WTC11 (cell line): Measurements from ENCODE around the gene SPRR2D. TPM values are rescaled to one million over a fixed set of nuclear protein-coding genes. Genes with fewer than 3 reads are reported as not detected.

ENCODE experiments used
- ATAC-seq: fragments of 200-7000 bp; cut with Tn5 transposase; 2 replicates; pipeline ENCODE4 v1.10.0; 2021; ENCODE audit warnings: mild to moderate bottlenecking, moderate library complexity
- CTCF ChIA-PET: fragments of 300-600 bp; sonication (Branson Sonifier 250); formaldehyde crosslinking; loops from one replicate; lab custom pipeline; 2021; ENCODE audit warnings: antibody characterized with exemption; lab: Charles Lee
- POLR2A ChIA-PET: fragments of 350-600 bp; sonication (Branson Sonifier 250); formaldehyde crosslinking; loops from one replicate; lab custom pipeline; 2021; ENCODE audit warnings: antibody characterized with exemption; lab: Charles Lee
- DNase-seq: peaks from one replicate; pipeline ENCODE4 v3.0.0; 2021; ENCODE audit warnings: low spot score
- H3K27ac Mint-ChIP-seq: 2 replicates; pipeline ENCODE4 v1.8.0; 2021; ENCODE audit warnings: mixed read lengths
- H3K27me3 Mint-ChIP-seq: 2 replicates; pipeline ENCODE4 v1.8.0; 2021; ENCODE audit warnings: low read depth, mild to moderate bottlenecking, moderate library complexity, mixed read lengths
- H3K36me3 Mint-ChIP-seq: 2 replicates; pipeline ENCODE4 v1.8.0; 2021; ENCODE audit warnings: mixed read lengths
- H3K4me1 Mint-ChIP-seq: 2 replicates; pipeline ENCODE4 v1.8.0; 2022; ENCODE audit warnings: mixed read lengths
- H3K4me3 Mint-ChIP-seq: 2 replicates; pipeline ENCODE4 v1.8.0; 2021; ENCODE audit warnings: mild to moderate bottlenecking, moderate library complexity, mixed read lengths
- H3K9me3 Mint-ChIP-seq: 2 replicates; pipeline ENCODE4 v1.8.0; 2021; ENCODE audit warnings: mixed read lengths
- ATF1 ChIP-seq: sonication (generic); formaldehyde crosslinking; IDR thresholded peaks from 2 replicates; pipeline ENCODE4 v1.8.1; 2023; ENCODE audit warnings: mild to moderate bottlenecking, moderate library complexity, missing genetic modification reagents
- ATF6 ChIP-seq: sonication (generic); formaldehyde crosslinking; IDR thresholded peaks from 2 replicates; pipeline ENCODE4 v1.8.1; 2023; ENCODE audit warnings: mild to moderate bottlenecking, missing genetic modification reagents
- CTCF ChIP-seq: fragments of 200-600 bp; IDR thresholded peaks from 2 replicates; pipeline ENCODE4 v1.8.0; 2022; ENCODE audit warnings: antibody characterized with exemption
- GABPB1 ChIP-seq: sonication (generic); formaldehyde crosslinking; IDR thresholded peaks from 2 replicates; pipeline ENCODE4 v1.8.1; 2023; ENCODE audit warnings: mild to moderate bottlenecking, missing genetic modification reagents
- JUN ChIP-seq: sonication (generic); formaldehyde crosslinking; IDR thresholded peaks from 2 replicates; pipeline ENCODE4 v1.8.0; 2023; ENCODE audit warnings: mild to moderate bottlenecking, missing genetic modification reagents
- MLX ChIP-seq: sonication (generic); formaldehyde crosslinking; IDR thresholded peaks from 2 replicates; pipeline ENCODE4 v1.8.1; 2023; ENCODE audit warnings: mild to moderate bottlenecking, missing genetic modification reagents, moderate library complexity
- MXD4 ChIP-seq: fragments of 250-450 bp; sonication (Bioruptor Pico); IDR thresholded peaks from 2 replicates; pipeline ENCODE4 v1.8.0; 2021; ENCODE audit warnings: mild to moderate bottlenecking, moderate library complexity, borderline replicate concordance
- MYBL2 ChIP-seq: sonication (generic); formaldehyde crosslinking; IDR thresholded peaks from 2 replicates; pipeline ENCODE4 v1.8.1; 2023; ENCODE audit warnings: mild to moderate bottlenecking, moderate library complexity, missing genetic modification reagents
- NFATC4 ChIP-seq: fragments of 250-450 bp; sonication (Bioruptor Pico); IDR thresholded peaks from 2 replicates; pipeline ENCODE4 v1.9.0; 2021; ENCODE audit warnings: mild to moderate bottlenecking
- NR3C1 ChIP-seq: sonication (generic); formaldehyde crosslinking; conservative IDR thresholded peaks from 2 replicates; pipeline ENCODE4 v1.8.1; 2023; ENCODE audit warnings: low read depth, mild to moderate bottlenecking, missing genetic modification reagents
- PREB ChIP-seq: sonication (generic); formaldehyde crosslinking; IDR thresholded peaks from 2 replicates; pipeline ENCODE4 v1.8.1; 2022; ENCODE audit warnings: mild to moderate bottlenecking, missing genetic modification reagents, moderate library complexity, borderline replicate concordance
- TEAD4 ChIP-seq: sonication (generic); formaldehyde crosslinking; IDR thresholded peaks from 2 replicates; pipeline ENCODE4 v1.8.0; 2022; ENCODE audit warnings: mild to moderate bottlenecking, missing genetic modification reagents
- TP53 ChIP-seq: sonication (generic); formaldehyde crosslinking; IDR thresholded peaks from 2 replicates; pipeline ENCODE4 v1.8.1; 2023; ENCODE audit warnings: mild to moderate bottlenecking, missing genetic modification reagents
- USF2 ChIP-seq: sonication (generic); formaldehyde crosslinking; IDR thresholded peaks from 2 replicates; pipeline ENCODE4 v1.8.1; 2023; ENCODE audit warnings: mild to moderate bottlenecking, missing genetic modification reagents, moderate library complexity
- ZNF232 ChIP-seq: sonication (generic); formaldehyde crosslinking; IDR thresholded peaks from 2 replicates; pipeline ENCODE4 v1.8.0; 2022; ENCODE audit warnings: mild to moderate bottlenecking, missing genetic modification reagents
- ZNF263 ChIP-seq: sonication (generic); formaldehyde crosslinking; IDR thresholded peaks from 2 replicates; pipeline ENCODE4 v1.8.1; 2022; ENCODE audit warnings: low read depth, mild to moderate bottlenecking, moderate library complexity, missing genetic modification reagents
- ZNF671 ChIP-seq: fragments of 250-450 bp; sonication (Bioruptor Pico); IDR thresholded peaks from 2 replicates; pipeline ENCODE4 v1.8.0; 2021; ENCODE audit warnings: mild to moderate bottlenecking
- total RNA-seq: library from RNA; stranded (reverse); gene quantifications from 3 replicates; pipeline ENCODE4 v1.2.3, GENCODE V29; 2021
- TF ChIP-seq, protein P1 (sequence below): sonication (generic); formaldehyde crosslinking; IDR thresholded peaks from 2 replicates; pipeline ENCODE4 v1.8.1; 2022; ENCODE audit warnings: mild to moderate bottlenecking, moderate library complexity, missing genetic modification reagents
- TF ChIP-seq, protein P2 (sequence below): sonication (generic); formaldehyde crosslinking; IDR thresholded peaks from 2 replicates; pipeline ENCODE4 v1.8.0; 2022; ENCODE audit warnings: mild to moderate bottlenecking, missing genetic modification reagents
- TF ChIP-seq, protein P3 (sequence below): sonication (generic); formaldehyde crosslinking; IDR thresholded peaks from 2 replicates; pipeline ENCODE4 v1.8.1; 2022; ENCODE audit warnings: low read depth, mild to moderate bottlenecking, moderate library complexity, missing genetic modification reagents, borderline replicate concordance
- TF ChIP-seq, protein P4 (sequence below): fragments of 250-450 bp; sonication (Bioruptor Pico); IDR thresholded peaks from 2 replicates; pipeline ENCODE4 v2.1.2; 2022; ENCODE audit warnings: mild to moderate bottlenecking, moderate library complexity

The SPRR2D gene
- total RNA-seq, 1 experiment from 2014 or later: not detected

- Mint-ChIP-seq H3K4me3 (no peak overlapping the region), H3K36me3 (no peaks in the 10 kb centered on the region), H3K27me3 (no peaks in the 10 kb centered on the region), H3K27ac (no peak overlapping the region), H3K4me1 (peaks cover 19% of the 10 kb centered on the region), H3K9me3 (peaks cover 14% of the 10 kb centered on the region)
- CTCF ChIA-PET: no interaction called here
- no peak for TF ChIP-seq USF2
- no peak for TF ChIP-seq ATF6
- TF ChIP-seq ZNF232 (CRISPR knock-in tag): no peak
- no peak for TF ChIP-seq ATF1
- TF ChIP-seq TP53 (CRISPR knock-in tag): no peak
- TF ChIP-seq MXD4 (CRISPR knock-in tag): no peak
- TF ChIP-seq, protein P1, sequence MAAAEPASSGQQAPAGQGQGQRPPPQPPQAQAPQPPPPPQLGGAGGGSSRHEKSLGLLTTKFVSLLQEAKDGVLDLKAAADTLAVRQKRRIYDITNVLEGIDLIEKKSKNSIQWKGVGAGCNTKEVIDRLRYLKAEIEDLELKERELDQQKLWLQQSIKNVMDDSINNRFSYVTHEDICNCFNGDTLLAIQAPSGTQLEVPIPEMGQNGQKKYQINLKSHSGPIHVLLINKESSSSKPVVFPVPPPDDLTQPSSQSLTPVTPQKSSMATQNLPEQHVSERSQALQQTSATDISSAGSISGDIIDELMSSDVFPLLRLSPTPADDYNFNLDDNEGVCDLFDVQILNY (CRISPR knock-in tag): no peak
- no peak for ATAC-seq
- POLR2A ChIA-PET: no interaction called here
- DNase-seq: no peak
These were observed 12.2 kb downstream of the SPRR2D start for GRCh38 chr1:153028766-153029165.

- CTCF ChIA-PET: interaction anchor here (0.7 kb wide), 1 partner anchor 14 kb away, joined by 3 read pairs; no protein-coding TSS in a partner anchor
- TF ChIP-seq, protein P2, sequence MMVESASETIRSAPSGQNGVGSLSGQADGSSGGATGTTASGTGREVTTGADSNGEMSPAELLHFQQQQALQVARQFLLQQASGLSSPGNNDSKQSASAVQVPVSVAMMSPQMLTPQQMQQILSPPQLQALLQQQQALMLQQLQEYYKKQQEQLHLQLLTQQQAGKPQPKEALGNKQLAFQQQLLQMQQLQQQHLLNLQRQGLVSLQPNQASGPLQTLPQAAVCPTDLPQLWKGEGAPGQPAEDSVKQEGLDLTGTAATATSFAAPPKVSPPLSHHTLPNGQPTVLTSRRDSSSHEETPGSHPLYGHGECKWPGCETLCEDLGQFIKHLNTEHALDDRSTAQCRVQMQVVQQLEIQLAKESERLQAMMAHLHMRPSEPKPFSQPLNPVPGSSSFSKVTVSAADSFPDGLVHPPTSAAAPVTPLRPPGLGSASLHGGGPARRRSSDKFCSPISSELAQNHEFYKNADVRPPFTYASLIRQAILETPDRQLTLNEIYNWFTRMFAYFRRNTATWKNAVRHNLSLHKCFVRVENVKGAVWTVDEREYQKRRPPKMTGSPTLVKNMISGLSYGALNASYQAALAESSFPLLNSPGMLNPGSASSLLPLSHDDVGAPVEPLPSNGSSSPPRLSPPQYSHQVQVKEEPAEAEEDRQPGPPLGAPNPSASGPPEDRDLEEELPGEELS (CRISPR knock-in tag): no peak
- TF ChIP-seq ZNF263 (CRISPR knock-in tag) (no peak), PREB (no peak), MLX (CRISPR knock-in tag) (no peak), TEAD4 (CRISPR knock-in tag) (no peak), NFATC4 (CRISPR knock-in tag) (no peak), CTCF (no peak), MYBL2 (CRISPR knock-in tag) (no peak), JUN (CRISPR knock-in tag) (no peak), ATF6 (no peak), ZNF671 (CRISPR knock-in tag) (no peak), GABPB1 (CRISPR knock-in tag) (no peak), NR3C1 (CRISPR knock-in tag) (no peak)
- TF ChIP-seq, protein P3, sequence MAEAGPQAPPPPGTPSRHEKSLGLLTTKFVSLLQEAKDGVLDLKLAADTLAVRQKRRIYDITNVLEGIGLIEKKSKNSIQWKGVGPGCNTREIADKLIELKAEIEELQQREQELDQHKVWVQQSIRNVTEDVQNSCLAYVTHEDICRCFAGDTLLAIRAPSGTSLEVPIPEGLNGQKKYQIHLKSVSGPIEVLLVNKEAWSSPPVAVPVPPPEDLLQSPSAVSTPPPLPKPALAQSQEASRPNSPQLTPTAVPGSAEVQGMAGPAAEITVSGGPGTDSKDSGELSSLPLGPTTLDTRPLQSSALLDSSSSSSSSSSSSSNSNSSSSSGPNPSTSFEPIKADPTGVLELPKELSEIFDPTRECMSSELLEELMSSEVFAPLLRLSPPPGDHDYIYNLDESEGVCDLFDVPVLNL (CRISPR knock-in tag): no peak
- TF ChIP-seq, protein P4, sequence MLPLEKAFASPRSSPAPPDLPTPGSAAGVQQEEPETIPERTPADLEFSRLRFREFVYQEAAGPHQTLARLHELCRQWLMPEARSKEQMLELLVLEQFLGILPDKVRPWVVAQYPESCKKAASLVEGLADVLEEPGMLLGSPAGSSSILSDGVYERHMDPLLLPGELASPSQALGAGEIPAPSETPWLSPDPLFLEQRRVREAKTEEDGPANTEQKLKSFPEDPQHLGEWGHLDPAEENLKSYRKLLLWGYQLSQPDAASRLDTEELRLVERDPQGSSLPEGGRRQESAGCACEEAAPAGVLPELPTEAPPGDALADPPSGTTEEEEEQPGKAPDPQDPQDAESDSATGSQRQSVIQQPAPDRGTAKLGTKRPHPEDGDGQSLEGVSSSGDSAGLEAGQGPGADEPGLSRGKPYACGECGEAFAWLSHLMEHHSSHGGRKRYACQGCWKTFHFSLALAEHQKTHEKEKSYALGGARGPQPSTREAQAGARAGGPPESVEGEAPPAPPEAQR (CRISPR knock-in tag): no peak
- TF ChIP-seq, all 79 proteins: peak for 0
These were observed 15.1 kb downstream of the SPRR2D start for GRCh38 chr1:153025797-153026196.

More at GRCh38 chr1:153025797-153026196, 15.1 kb downstream of the SPRR2D start:
- ATAC-seq (no peak), DNase-seq (no peak)
- Mint-ChIP-seq H3K9me3 (peaks cover 23% of the 10 kb centered on the region), H3K27me3 (no peaks in the 10 kb centered on the region), H3K4me3 (no peak overlapping the region), H3K4me1 (peaks cover 26% of the 10 kb centered on the region), H3K36me3 (no peaks in the 10 kb centered on the region), H3K27ac (no peak overlapping the region)
- POLR2A ChIA-PET: no interaction called here
